Measurements from ENCODE around the gene ZDHHC7. TPM values are rescaled to one million over a fixed set of nuclear protein-coding genes. Genes with fewer than 3 reads are reported as not detected.

ZDHHC7 gene
- total RNA-seq, 1 donor from 2014 or later: 37.3 TPM

- Histone ChIP-seq H3K9me3 (no peaks in the 10 kb centered on the region), H3K27me3 (no peaks in the 10 kb centered on the region), H3K4me3 (no peak overlapping the region), H3K27ac (no peak overlapping the region), H3K4me1 (no peaks in the 10 kb centered on the region), H3K36me3 (no peaks in the 10 kb centered on the region)
- intact Hi-C loops (cut with DNase I): no loop called here
- TF ChIP-seq POLR2A (IDR thresholded peaks at IDR 0.05): no peak
- TF ChIP-seq CTCF (IDR thresholded peaks at IDR 0.05): no peak
- TF ChIP-seq POLR2AphosphoS5 (IDR thresholded peaks at IDR 0.05; ENCODE audit: insufficient read depth in 1 of 2, low read depth in 1 of 2): no peak
- DNase-seq (ENCODE audit: extremely low spot score in 2 of 2): no peak
These were observed 51.4 kb downstream of the ZDHHC7 start for GRCh38 chr16:84959784-84960417.

- no peaks in the 10 kb centered on the region for H3K27me3 ChIP-seq
- no peak overlapping the region for H3K27ac ChIP-seq
- no peaks in the 10 kb centered on the region for H3K9me3 ChIP-seq
- intact Hi-C loops (cut with DNase I): no loop called here
- no peak for TF ChIP-seq CTCF (IDR thresholded peaks at IDR 0.05)
- no peak for TF ChIP-seq POLR2AphosphoS5 (IDR thresholded peaks at IDR 0.05; ENCODE audit: insufficient read depth in 1 of 2, low read depth in 1 of 2)
- TF ChIP-seq POLR2A (IDR thresholded peaks at IDR 0.05): no peak
- no peak overlapping the region for H3K4me3 ChIP-seq
- H3K36me3 ChIP-seq: no peaks in the 10 kb centered on the region
- no peak for DNase-seq (ENCODE audit: extremely low spot score in 2 of 2)
- no peaks in the 10 kb centered on the region for H3K4me1 ChIP-seq
These were observed 52.2 kb downstream of the ZDHHC7 start for GRCh38 chr16:84959045-84959576.

GRCh38 chr16:84957792-84958191 is 53.5 kb downstream of the ZDHHC7 start:
- no peak for DNase-seq (ENCODE audit: extremely low spot score in 2 of 2)
- Histone ChIP-seq H3K9me3 (no peaks in the 10 kb centered on the region), H3K27me3 (no peaks in the 10 kb centered on the region), H3K36me3 (no peaks in the 10 kb centered on the region), H3K4me1 (peaks cover 9% of the 10 kb centered on the region), H3K27ac (no peak overlapping the region), H3K4me3 (no peak overlapping the region)
- no peak for TF ChIP-seq POLR2A (IDR thresholded peaks at IDR 0.05)
- TF ChIP-seq POLR2AphosphoS5 (IDR thresholded peaks at IDR 0.05; ENCODE audit: insufficient read depth in 1 of 2, low read depth in 1 of 2): no peak
- TF ChIP-seq CTCF (IDR thresholded peaks at IDR 0.05): no peak
- intact Hi-C loops (cut with DNase I): no loop called here

- H3K36me3 ChIP-seq: no peaks in the 10 kb centered on the region
- intact Hi-C loops (cut with DNase I): no loop called here
- no peak overlapping the region for H3K4me3 ChIP-seq
- TF ChIP-seq CTCF (IDR thresholded peaks at IDR 0.05): no peak
- no peak for TF ChIP-seq POLR2A (IDR thresholded peaks at IDR 0.05)
- TF ChIP-seq POLR2AphosphoS5 (IDR thresholded peaks at IDR 0.05; ENCODE audit: insufficient read depth in 1 of 2, low read depth in 1 of 2): no peak
- H3K9me3 ChIP-seq: no peaks in the 10 kb centered on the region
- no peak overlapping the region for H3K27ac ChIP-seq
- H3K4me1 ChIP-seq: peaks cover 15% of the 10 kb centered on the region
- no peak for DNase-seq (ENCODE audit: extremely low spot score in 2 of 2)
- H3K27me3 ChIP-seq: no peaks in the 10 kb centered on the region
These were observed 54.1 kb downstream of the ZDHHC7 start for GRCh38 chr16:84957192-84957591.

GRCh38 chr16:84955427-84955826 is 55.9 kb downstream of the ZDHHC7 start:
- H3K36me3 ChIP-seq: no peaks in the 10 kb centered on the region
- peaks cover 21% of the 10 kb centered on the region for H3K4me1 ChIP-seq
- no peak overlapping the region for H3K27ac ChIP-seq
- H3K9me3 ChIP-seq: no peaks in the 10 kb centered on the region
- no peak for DNase-seq (ENCODE audit: extremely low spot score in 2 of 2)
- no peaks in the 10 kb centered on the region for H3K27me3 ChIP-seq
- TF ChIP-seq POLR2A (IDR thresholded peaks at IDR 0.05) (no peak), CTCF (IDR thresholded peaks at IDR 0.05) (no peak), POLR2AphosphoS5 (IDR thresholded peaks at IDR 0.05; ENCODE audit: insufficient read depth in 1 of 2, low read depth in 1 of 2) (no peak)
- intact Hi-C loops (cut with DNase I): no loop called here
- no peak overlapping the region for H3K4me3 ChIP-seq

All from vagina (tissue), 2 donors.